ENCODE measurements around the gene ZNF212. TPM values are rescaled to one million over a fixed set of nuclear protein-coding genes. Genes with fewer than 3 reads are reported as not detected.

The ZNF212 gene
- total and polyA plus RNA-seq, 2 donors (not counting 1 experiment from before 2014, with no cell fraction given) = 4.2 to 4.8 TPM

- H3K79me2 ChIP-seq (ENCODE audit: control insufficient read depth, insufficient read depth, low read length) = no peaks in the 10 kb centered on the region
- DNase-seq (ENCODE audit: low read depth in 2 of 2) = no peak
- no peak overlapping the region for H3K4me3 ChIP-seq (replicated peaks in 1 of 4; ENCODE audit: control extremely low read depth in 1 of 4, insufficient read depth in 1 of 4, low read depth in 3 of 4, low read length in 4 of 4)
- no peaks in the 10 kb centered on the region for H3K4me1 ChIP-seq (ENCODE audit: control insufficient read depth, extremely low read depth, insufficient read depth, low read length)
- no peak overlapping the region for H2AFZ ChIP-seq (ENCODE audit: low read length)
- no peak overlapping the region for H3K4me2 ChIP-seq (ENCODE audit: extremely low read depth, insufficient read depth, low read length)
- H3K27me3 ChIP-seq (ENCODE audit: control insufficient read depth, insufficient read depth, low read length) = no peaks in the 10 kb centered on the region
- no peak overlapping the region for H3K27ac ChIP-seq (ENCODE audit: insufficient read depth, low read length)
- TF ChIP-seq CTCF (conservative IDR thresholded peaks at IDR 0.05 in 1 of 2, IDR thresholded peaks at IDR 0.05 in 1 of 2; ENCODE audit: low read depth in 1 of 2, low read length in 2 of 2) (no peak), EZH2 (IDR thresholded peaks at IDR 0.05; ENCODE audit: low read length, missing control alignments) (no peak)
- H3K9ac ChIP-seq (ENCODE audit: insufficient read depth, low read length) = no peak overlapping the region
- no peaks in the 10 kb centered on the region for H3K9me3 ChIP-seq (ENCODE audit: control insufficient read depth, insufficient read depth, low read depth, low read length)
- no peaks in the 10 kb centered on the region for H4K20me1 ChIP-seq (ENCODE audit: control insufficient read depth, extremely low read depth, insufficient read depth, low read length)
- peaks cover 11% of the 10 kb centered on the region for H3K36me3 ChIP-seq (ENCODE audit: control insufficient read depth, insufficient read depth, low read length)
Observed at GRCh38 chr7:149278396-149278795, 38.9 kb downstream of the ZNF212 start.

- peaks cover 11% of the 10 kb centered on the region for H3K36me3 ChIP-seq (ENCODE audit: control insufficient read depth, insufficient read depth, low read length)
- no peak overlapping the region for H2AFZ ChIP-seq (ENCODE audit: low read length)
- DNase-seq (ENCODE audit: low read depth in 2 of 2) = no peak
- H4K20me1 ChIP-seq (ENCODE audit: control insufficient read depth, extremely low read depth, insufficient read depth, low read length) = no peaks in the 10 kb centered on the region
- no peaks in the 10 kb centered on the region for H3K4me1 ChIP-seq (ENCODE audit: control insufficient read depth, extremely low read depth, insufficient read depth, low read length)
- H3K27me3 ChIP-seq (ENCODE audit: control insufficient read depth, insufficient read depth, low read length) = no peaks in the 10 kb centered on the region
- H3K9me3 ChIP-seq (ENCODE audit: control insufficient read depth, insufficient read depth, low read depth, low read length) = no peaks in the 10 kb centered on the region
- no peaks in the 10 kb centered on the region for H3K79me2 ChIP-seq (ENCODE audit: control insufficient read depth, insufficient read depth, low read length)
- no peak overlapping the region for H3K4me3 ChIP-seq (replicated peaks in 1 of 4; ENCODE audit: control extremely low read depth in 1 of 4, insufficient read depth in 1 of 4, low read depth in 3 of 4, low read length in 4 of 4)
- no peak overlapping the region for H3K27ac ChIP-seq (ENCODE audit: insufficient read depth, low read length)
- H3K4me2 ChIP-seq (ENCODE audit: extremely low read depth, insufficient read depth, low read length) = no peak overlapping the region
- no peak overlapping the region for H3K9ac ChIP-seq (ENCODE audit: insufficient read depth, low read length)
- no peak for TF ChIP-seq EZH2 (IDR thresholded peaks at IDR 0.05; ENCODE audit: low read length, missing control alignments)
- no peak for TF ChIP-seq CTCF (conservative IDR thresholded peaks at IDR 0.05 in 1 of 2, IDR thresholded peaks at IDR 0.05 in 1 of 2; ENCODE audit: low read depth in 1 of 2, low read length in 2 of 2)
Observed at GRCh38 chr7:149279111-149279743, 39.8 kb downstream of the ZNF212 start.

- H3K36me3 ChIP-seq (ENCODE audit: control insufficient read depth, insufficient read depth, low read length) = peaks cover 11% of the 10 kb centered on the region
- H3K4me1 ChIP-seq (ENCODE audit: control insufficient read depth, extremely low read depth, insufficient read depth, low read length) = no peaks in the 10 kb centered on the region
- H3K27ac ChIP-seq (ENCODE audit: insufficient read depth, low read length) = no peak overlapping the region
- no peaks in the 10 kb centered on the region for H4K20me1 ChIP-seq (ENCODE audit: control insufficient read depth, extremely low read depth, insufficient read depth, low read length)
- no peaks in the 10 kb centered on the region for H3K79me2 ChIP-seq (ENCODE audit: control insufficient read depth, insufficient read depth, low read length)
- no peak for DNase-seq (ENCODE audit: low read depth in 2 of 2)
- no peak overlapping the region for H2AFZ ChIP-seq (ENCODE audit: low read length)
- no peak overlapping the region for H3K4me3 ChIP-seq (replicated peaks in 1 of 4; ENCODE audit: control extremely low read depth in 1 of 4, insufficient read depth in 1 of 4, low read depth in 3 of 4, low read length in 4 of 4)
- no peak overlapping the region for H3K9ac ChIP-seq (ENCODE audit: insufficient read depth, low read length)
- no peak for TF ChIP-seq EZH2 (IDR thresholded peaks at IDR 0.05; ENCODE audit: low read length, missing control alignments)
- TF ChIP-seq CTCF (conservative IDR thresholded peaks at IDR 0.05 in 1 of 2, IDR thresholded peaks at IDR 0.05 in 1 of 2; ENCODE audit: low read depth in 1 of 2, low read length in 2 of 2) = no peak
- no peak overlapping the region for H3K4me2 ChIP-seq (ENCODE audit: extremely low read depth, insufficient read depth, low read length)
- no peaks in the 10 kb centered on the region for H3K9me3 ChIP-seq (ENCODE audit: control insufficient read depth, insufficient read depth, low read depth, low read length)
- no peaks in the 10 kb centered on the region for H3K27me3 ChIP-seq (ENCODE audit: control insufficient read depth, insufficient read depth, low read length)
Observed at GRCh38 chr7:149280151-149280550, 40.7 kb downstream of the ZNF212 start.

All from fibroblast of lung (primary cell).